ENCODE data around the gene BBLN.
A peak's percentile ranks its signal among the peaks of the same experiment; 100 is the strongest.
"Not testable (repeated sequence)": the region's sequence is repeated elsewhere in the genome, so short reads cannot be mapped to it uniquely, and the experiment has no call there.

The BBLN gene

GRCh38 chr9:128124873-128125579 lies 35.0 kb upstream of the BBLN start:
- DNase-seq, result peak; percentile 13 to 53

GRCh38 chr9:128125580-128126354 lies 34.3 kb upstream of the BBLN start:
- DNase-seq, result no peak

GRCh38 chr9:128127568-128127989 lies 32.5 kb upstream of the BBLN start, which contains the start of gene PTGES2:
Gene PTGES2, minus strand, starts transcription at chr9:128127729. Its CDS starts 12 bp downstream, at chr9:128127717.
- DNase-seq, result peak; percentile 57 to 75

- peak; percentile 61 to 92 for DNase-seq
Observed at GRCh38 chr9:128127990-128128835, 31.9 kb upstream of the BBLN start.

- no peak for DNase-seq
Observed at GRCh38 chr9:128128836-128129590, 31.1 kb upstream of the BBLN start.

GRCh38 chr9:128129976-128130590 lies 30.0 kb upstream of the BBLN start:
- DNase-seq, result not testable (repeated sequence)

GRCh38 chr9:128130651-128131050 lies 29.4 kb upstream of the BBLN start:
- not testable (repeated sequence) for DNase-seq

GRCh38 chr9:128131346-128131745 lies 28.7 kb upstream of the BBLN start:
- DNase-seq, result not testable (repeated sequence)

GRCh38 chr9:128132139-128132538 lies 27.9 kb upstream of the BBLN start:
- not testable (repeated sequence) for DNase-seq

GRCh38 chr9:128135561-128135960 lies 24.5 kb upstream of the BBLN start:
- DNase-seq, result not testable (repeated sequence)

GRCh38 chr9:128136816-128137793 lies 23.0 kb upstream of the BBLN start:
- DNase-seq, result no peak

GRCh38 chr9:128138001-128138400 lies 22.1 kb upstream of the BBLN start:
- DNase-seq, result no peak

- no peak for DNase-seq
Observed at GRCh38 chr9:128139621-128140020, 20.4 kb upstream of the BBLN start.

GRCh38 chr9:128141604-128142003 lies 18.5 kb upstream of the BBLN start:
- DNase-seq, result no peak

GRCh38 chr9:128142061-128142460 lies 18.0 kb upstream of the BBLN start:
- no peak for DNase-seq

GRCh38 chr9:128142596-128142995 lies 17.5 kb upstream of the BBLN start:
- no peak for DNase-seq

GRCh38 chr9:128143525-128144238 lies 16.4 kb upstream of the BBLN start:
- DNase-seq, result no peak

- no peak for DNase-seq
Observed at GRCh38 chr9:128144239-128145181, 15.6 kb upstream of the BBLN start.

- no peak for DNase-seq
Observed at GRCh38 chr9:128145536-128145935, 14.5 kb upstream of the BBLN start.

Data from bone marrow (tissue), 2 donors.